Measurements from ENCODE around the gene TANGO6.

Gene TANGO6

GRCh38 chr16:69077251-69077650, 233.9 kb downstream of the TANGO6 start:
- H3K4me3 ChIP-seq (ENCODE audit: low read depth, low read length) = no peak overlapping the region
- DNase-seq (ENCODE audit: low read depth) = no peak
- TF ChIP-seq CTCF (IDR thresholded peaks at IDR 0.05; ENCODE audit: low read depth, low read length, missing control alignments) = no peak
- in situ Hi-C loops (cut with HindIII; ENCODE audit: low sequenced_read_pairs) = no loop called here

- no peak for DNase-seq (ENCODE audit: low read depth)
- no peak for TF ChIP-seq CTCF (IDR thresholded peaks at IDR 0.05; ENCODE audit: low read depth, low read length, missing control alignments)
- no peak overlapping the region for H3K4me3 ChIP-seq (ENCODE audit: low read depth, low read length)
- in situ Hi-C loops (cut with HindIII; ENCODE audit: low sequenced_read_pairs) = no loop called here
These were observed 234.7 kb downstream of the TANGO6 start for GRCh38 chr16:69078073-69078472.

- no peak for DNase-seq (ENCODE audit: low read depth)
- in situ Hi-C loops (cut with HindIII; ENCODE audit: low sequenced_read_pairs) = no loop called here
- no peak overlapping the region for H3K4me3 ChIP-seq (ENCODE audit: low read depth, low read length)
- TF ChIP-seq CTCF (IDR thresholded peaks at IDR 0.05; ENCODE audit: low read depth, low read length, missing control alignments) = no peak
These were observed 236.4 kb downstream of the TANGO6 start for GRCh38 chr16:69079697-69080096.

- TF ChIP-seq CTCF (IDR thresholded peaks at IDR 0.05; ENCODE audit: low read depth, low read length, missing control alignments) = no peak
- no peak for DNase-seq (ENCODE audit: low read depth)
- in situ Hi-C loops (cut with HindIII; ENCODE audit: low sequenced_read_pairs) = no loop called here
- no peak overlapping the region for H3K4me3 ChIP-seq (ENCODE audit: low read depth, low read length)
These were observed 240.1 kb downstream of the TANGO6 start for GRCh38 chr16:69083306-69083941.

- no peak overlapping the region for H3K4me3 ChIP-seq (ENCODE audit: low read depth, low read length)
- TF ChIP-seq CTCF (IDR thresholded peaks at IDR 0.05; ENCODE audit: low read depth, low read length, missing control alignments) = no peak
- DNase-seq (ENCODE audit: low read depth) = no peak
- in situ Hi-C loops (cut with HindIII; ENCODE audit: low sequenced_read_pairs) = no loop called here
These were observed 241.0 kb downstream of the TANGO6 start for GRCh38 chr16:69084289-69084688.

- DNase-seq (ENCODE audit: low read depth) = no peak
- TF ChIP-seq CTCF (IDR thresholded peaks at IDR 0.05; ENCODE audit: low read depth, low read length, missing control alignments) = no peak
- in situ Hi-C loops (cut with HindIII; ENCODE audit: low sequenced_read_pairs) = loop anchor here (5.0 kb wide), 1 partner anchor 53 kb away; no protein-coding TSS in a partner anchor
- H3K4me3 ChIP-seq (ENCODE audit: low read depth, low read length) = no peak overlapping the region
These were observed 241.8 kb downstream of the TANGO6 start for GRCh38 chr16:69085032-69085695.
